NCI-H146 treated with DMSO at 0.1 percent for 48 hours (cell line): ENCODE data around the gene FOLR2.

Experiments used
- DNase-seq: peaks from one replicate; lab custom pipeline; 2025; ENCODE audit not compliant: unreplicated experiment; lab: John Stamatoyannopoulos, UW

FOLR2 gene

DNA sequence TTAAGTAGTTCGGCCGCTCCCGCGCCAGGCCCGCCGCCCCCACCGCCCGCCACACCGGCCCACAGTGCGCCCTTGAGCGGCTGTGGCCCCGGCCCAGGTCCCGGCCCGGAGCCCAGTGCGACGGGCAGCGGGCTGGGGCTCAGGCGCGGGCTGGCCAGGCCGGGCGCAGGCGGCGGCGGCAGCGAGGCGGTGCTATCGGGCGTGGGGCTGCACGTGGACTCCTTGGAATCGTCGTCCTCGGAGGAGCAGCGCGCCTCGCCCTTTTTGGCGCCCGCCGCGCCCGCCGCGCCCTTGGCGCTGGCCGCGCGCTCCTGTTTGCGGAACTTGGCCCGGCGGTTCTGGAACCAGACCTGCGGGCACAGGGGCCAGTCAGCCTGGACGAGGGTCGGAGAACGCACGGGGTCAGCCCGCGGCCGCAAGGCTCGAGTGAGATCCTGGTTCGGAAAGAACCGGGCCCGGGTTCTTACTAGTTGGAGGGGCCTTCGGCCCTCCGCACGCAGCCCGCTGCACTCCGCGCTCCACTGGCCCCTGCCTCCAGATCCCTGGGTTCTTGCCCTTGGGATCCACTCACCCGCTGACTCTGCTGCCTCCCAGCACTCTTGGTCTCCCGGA, 23.4 kb downstream of the FOLR2 start:
- no peak for DNase-seq

DNA sequence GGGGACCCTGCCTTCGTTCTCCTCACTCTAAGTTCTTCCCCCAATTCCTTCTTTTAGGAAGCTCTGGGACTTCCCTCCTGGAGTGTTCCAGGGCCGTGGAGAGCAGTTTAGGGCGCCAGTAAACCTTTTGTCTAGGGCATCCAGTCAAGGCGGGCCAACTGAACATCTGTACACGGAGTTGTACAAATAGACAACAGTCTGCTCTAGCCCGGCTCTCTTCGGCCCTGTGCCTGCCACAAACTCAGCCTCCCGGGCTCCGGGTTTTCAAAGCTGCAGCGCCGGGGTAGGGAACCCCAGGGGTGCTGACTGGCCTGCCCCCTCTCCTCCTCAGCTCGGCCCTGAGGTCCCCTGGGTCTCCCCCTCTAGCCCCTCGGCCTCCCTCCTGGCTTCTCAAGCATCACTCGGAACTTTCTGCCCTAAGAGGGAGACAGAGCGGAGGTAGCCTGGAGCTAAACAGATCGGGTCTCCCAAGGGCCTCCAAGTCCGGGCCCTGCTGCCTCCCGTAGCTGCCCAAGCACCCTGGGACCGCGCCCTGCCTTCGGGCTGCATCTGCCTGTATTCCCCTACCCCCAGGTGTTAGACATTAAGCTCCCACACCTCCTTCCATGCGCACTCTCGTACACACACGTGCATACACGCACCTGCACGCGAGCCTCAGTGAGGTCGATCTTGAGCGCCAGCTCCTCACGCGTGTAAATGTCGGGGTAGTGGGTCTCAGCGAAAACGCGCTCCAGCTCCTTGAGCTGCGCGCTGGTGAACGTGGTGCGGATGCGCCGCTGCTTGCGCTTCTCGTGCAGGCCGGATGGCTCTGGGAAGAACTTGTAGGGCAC, 24.1 kb downstream of the FOLR2 start:
- no peak for DNase-seq

DNA sequence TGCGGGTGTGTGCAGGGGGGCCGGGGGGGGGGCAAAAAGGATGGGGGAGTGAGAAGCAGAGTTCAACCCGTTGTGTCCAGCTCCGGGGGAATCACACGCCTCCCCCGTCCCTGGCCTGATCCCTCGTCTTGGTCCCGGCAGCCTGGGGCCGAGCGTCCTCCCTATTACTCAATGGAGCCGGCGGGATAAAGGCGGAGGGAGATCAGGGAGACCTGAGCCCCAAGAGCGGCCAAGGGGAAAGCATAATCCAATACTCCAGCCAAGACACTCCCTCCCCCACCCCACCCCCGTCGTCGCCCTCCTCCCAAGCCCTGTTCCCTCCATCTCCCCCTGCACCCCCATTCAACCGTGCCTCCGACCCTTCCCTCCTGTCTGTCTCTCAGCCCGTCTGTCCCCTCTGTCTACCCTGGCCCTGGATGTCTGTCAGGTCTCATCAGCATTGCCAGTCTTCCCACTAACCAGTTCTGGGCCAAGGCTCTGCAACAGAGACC, 24.7 kb downstream of the FOLR2 start:
- no peak for DNase-seq

DNA sequence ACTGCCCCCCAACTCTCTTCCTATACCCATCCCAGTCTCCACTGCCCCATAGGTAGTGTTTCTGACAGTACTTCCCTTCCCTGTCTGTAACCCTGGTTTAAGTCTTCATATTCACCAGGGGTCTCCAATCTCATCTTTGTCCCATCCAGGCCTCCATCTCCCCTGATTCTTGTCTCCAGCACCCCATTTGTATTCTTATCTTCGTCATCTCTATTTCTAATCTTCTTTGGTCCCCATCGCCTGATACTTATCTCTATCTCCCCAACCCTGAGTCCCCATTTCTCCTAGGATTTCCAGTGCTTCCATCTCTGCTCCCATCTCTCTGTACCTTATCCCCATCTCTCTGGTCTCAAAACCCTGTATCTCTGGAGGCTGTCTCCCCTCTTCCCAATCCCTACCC, 25.5 kb downstream of the FOLR2 start:
- DNase-seq: no peak

DNA sequence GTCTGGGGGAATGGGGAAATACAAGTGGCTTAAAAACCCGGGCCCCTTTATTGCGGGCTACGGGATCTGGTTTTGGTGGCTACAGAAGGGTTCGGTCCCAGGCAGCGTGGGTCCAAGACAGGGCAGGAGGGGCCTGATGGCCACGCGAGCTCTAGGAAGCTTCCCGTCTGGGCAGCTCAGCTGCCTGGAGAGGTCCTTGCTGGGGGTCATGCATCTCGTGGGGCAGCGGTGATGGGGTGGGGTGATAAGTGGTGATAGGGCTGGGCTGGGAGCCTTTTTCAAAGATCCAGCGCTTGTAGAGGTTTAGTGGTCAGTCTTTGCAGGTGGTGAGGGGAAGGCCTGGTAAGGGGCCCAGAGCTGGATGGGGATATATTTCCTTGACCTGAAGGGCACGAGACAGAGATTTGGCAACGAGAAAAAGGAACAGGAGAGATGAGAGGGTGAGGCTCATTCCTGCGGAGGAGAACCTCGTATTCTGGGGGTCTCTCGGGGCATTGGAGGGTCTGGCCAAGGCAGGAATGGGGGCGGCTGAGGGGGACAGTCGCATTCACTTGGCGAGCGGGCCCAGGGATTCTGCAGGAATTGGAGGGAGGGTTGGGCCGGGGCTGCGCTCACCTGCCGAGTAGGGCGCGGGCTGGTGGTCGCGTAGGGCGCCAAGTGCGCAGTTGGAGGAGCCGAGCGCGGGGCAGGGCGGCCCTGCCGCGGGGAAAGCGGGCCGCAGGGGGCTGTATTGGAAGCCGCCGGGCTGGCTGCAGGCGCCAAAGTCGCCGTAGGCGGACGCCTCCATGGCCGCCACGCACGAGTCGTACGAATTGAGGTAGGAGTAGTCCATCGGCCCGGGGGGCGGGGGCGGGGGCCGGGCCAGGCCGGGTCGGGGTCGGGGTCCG, 26.8 kb downstream of the FOLR2 start:
- no peak for DNase-seq

DNA sequence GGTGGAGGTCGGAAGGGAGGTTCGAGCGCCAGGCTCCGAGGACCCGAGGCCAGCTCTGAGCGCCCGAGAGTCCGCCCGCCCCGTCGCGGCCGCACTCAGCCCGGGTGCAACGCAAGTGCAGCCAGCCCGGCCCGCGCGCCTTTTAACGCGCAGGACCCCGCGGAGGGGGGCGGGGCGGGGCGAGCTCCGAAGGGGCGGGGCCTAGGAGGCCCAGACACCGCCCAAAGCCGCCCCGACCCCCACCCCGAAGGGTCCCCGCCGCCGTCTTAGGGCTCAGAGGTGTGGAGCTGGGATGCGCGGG, 27.4 kb downstream of the FOLR2 start, which contains the start of gene PHOX2A:
TSS of gene PHOX2A (minus strand) at position 117 of the 301 bp plus-strand sequence. CDS start 172 bp downstream, outside the sequence.
- no peak for DNase-seq

DNA sequence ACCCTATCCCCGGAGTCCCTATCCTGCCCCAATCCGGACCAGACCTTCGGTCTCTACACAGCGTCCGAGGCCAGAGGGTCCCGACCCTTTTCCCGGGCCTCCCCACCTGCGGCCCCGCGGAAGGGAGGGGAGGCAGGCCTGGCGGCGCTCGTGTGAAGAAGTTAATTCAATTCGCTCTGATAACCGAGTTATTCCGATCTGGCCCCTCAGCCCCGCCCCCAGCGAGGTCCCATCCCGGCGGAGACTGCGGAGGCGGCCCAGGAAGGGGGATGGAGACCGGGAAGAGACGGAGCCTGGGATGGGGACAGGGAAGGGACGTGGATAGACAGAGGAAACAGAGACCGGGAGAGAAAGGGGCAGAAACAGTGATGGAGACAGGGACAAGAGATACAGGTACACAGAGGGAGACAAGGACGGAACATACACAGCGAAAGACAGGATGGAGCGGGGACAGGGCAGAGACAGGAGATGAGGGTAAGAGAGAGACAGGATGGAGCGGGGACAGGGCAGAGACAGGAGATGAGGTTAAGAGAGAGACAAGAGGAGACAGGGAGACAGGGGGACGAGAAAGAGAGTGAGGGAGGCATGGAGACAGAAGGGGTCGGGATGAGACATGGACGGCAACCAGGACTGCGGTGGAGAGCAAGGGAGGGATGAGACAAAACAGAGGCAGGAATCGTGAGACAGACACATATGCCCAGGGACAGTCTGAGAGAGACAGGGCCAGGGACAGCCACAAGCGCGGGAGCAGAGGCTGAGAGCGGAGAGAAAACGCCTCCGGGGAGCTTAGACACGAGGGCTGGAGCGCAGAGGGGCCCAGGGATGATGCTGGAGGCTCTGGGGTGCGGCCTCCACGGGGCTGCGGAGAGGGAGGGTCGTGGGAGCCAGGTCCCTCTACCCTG, 28.0 kb downstream of the FOLR2 start:
- DNase-seq: no peak

DNA sequence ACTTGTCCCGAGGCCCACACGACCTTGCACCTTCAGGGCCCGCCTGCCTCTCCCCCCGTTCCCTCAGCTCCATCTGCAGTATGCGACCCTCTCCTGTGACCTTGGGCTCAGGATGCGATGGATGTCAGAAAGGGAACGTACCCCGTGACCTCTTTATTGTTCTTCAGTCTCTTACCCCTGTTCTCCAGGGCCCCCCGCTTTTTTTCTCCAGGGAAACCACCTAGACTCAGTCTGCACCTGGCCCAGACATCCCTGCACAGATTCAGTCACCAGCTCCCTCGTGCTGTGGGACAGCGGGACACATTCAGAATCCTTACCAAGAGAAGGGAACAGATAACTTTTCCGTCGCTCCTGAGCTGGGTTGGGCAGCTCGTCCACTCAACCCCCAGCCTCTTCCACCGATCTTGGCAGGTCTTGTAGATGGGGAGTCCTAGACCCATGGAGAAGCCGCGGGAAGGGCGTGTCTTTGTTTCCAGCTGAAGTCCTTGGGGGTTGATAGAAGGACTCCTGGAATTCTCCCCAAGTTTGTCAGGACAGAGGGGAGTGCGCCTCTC, 28.7 kb downstream of the FOLR2 start:
- no peak for DNase-seq

DNA sequence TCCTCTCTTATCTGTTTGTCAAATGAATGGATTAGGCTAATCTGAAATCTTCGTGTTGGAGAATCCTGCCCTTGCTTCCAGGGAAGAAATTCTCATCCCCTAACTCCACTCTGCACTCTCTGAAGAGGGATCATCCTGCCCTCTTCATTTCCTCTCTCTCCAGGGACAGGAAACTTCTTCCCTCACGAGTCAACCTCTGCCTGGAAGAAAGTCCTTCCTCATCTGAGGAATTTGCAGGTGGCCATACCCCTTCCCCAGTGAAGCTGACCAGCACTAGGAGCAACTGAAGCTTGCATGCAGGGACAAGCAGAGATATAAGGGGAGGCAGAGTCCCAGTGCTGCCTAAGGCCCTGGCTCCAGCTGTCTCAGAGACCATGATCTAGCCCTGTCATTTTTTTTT, 31.0 kb downstream of the FOLR2 start:
- DNase-seq: no peak

DNA sequence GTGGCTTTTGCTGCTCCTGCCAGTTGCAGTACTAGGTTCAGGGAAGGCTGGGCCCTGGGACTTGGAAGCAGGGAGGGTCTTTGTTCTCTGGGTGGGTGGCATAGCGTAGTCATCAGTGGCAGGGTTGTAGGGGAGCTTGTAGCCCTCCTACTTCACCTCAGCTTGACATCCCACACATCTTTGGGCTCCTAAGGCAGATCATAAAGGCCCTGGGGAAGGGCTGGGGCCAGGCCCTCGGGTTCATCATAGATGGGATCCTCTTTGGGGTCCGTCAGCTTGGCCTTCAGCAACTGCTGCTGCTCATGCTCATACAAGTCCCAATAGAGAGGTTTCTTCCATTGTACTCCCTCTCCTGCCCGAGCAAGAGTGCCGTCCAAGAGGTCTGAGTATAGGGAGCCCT, 33.4 kb downstream of the FOLR2 start:
- DNase-seq: no peak

DNA sequence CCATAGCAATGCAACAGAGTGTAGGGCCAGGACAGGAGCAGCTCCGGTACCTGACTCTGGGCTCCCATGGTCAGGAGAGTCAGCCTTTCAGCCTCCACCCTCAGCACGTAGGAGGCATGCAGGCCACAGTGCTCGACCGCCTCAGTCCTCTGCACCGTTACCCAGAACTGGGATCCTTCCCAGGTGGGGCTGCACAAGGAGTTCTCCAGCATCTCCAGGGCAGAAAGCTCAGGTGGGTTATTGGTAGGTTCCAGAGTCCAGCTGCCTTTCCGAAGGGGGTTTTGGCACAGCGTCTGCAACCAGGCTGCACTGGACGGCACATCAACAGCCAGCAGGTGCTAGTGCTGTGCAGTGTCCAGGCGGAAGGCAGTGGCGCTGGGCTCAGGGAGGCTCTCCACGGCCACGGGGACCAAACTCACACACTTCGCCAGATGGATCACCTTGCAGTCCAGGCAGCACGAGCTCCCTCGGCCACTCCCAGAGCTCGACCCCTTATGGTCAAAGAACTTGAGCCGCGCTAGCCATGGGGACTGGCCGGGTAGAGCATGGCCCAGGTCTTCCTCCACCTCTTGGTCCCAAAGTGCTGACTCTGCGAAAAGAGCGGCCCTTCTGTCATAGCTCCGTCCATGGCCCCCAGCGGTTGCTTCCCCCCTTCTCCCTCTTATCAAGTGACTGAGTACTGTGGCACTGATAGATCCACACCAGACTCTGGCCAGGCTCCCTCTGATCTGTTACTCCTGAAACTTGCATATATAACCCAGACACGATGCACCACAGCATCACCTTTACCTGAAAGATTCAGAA, 34.3 kb downstream of the FOLR2 start:
- DNase-seq: no peak

DNA sequence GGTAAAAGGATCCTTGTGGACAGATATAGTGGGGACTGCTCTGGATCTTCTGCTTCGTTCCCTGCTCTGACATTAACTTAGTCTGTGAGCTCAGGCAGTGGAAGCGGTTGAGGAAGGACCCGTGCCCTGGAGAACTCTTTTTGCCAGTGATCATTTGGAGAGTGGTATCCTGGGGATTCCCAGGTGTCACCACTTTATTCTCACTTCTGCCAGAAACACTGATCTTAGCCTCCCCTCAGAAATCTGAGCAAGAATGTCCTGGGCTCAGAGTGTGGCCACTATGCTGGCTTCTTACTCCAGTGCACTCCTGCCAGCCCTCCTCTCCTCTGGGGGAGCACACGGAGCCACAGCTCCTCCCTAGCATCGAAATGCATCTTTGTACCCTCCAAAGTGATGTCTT, 35.0 kb downstream of the FOLR2 start:
- DNase-seq: no peak

DNA sequence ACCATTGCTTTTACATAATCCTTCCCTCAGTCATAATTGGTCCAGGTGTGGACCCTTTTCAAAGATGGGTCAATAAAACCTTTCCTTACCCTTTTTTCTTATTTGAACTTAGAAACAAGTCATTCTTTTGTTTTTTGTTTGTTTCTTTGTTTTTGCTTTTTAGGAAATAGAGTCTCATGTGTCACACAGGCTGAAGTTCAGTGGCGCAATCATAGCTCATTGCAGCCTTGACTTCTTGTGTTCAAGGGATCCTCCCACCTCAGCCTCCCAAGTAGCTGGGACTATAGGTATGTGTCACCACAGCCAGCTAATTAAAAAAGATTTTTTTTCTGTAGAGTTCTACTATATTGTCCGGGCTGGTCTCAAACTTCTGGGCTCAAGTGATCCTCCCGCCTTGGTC, 36.8 kb downstream of the FOLR2 start:
- no peak for DNase-seq

DNA sequence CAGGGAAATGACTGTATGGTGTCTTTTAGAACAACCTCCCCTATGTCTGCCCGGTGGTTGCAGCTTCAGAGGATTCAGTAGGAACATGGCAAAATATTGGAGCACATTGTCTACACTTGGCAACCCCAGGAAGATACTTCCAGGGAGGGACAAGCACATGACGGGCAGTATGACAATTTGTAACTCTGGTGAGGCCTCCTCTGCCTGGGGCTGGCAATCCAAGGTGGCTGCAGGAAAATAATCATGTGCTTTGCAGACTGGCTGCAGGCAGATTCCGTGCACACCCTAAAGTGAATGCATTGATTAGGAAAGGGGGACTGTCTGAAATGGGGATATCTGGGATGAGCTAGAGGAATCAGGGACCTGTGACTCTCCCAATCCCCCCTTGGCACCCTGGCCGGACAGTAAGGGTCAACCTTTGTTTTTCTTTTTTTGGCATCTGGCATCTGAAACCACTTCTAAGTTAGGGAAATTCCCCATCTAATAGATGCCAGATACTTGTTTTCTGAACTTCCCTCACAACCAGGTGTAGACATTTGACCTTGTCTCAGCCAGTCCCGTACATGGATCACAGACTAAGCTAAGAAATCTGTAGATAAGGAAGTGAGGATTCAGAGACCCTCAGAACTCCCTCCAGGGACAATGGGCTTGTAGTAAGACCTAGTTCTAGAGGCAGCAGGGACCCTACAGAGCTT, 37.9 kb downstream of the FOLR2 start:
- DNase-seq: no peak

DNA sequence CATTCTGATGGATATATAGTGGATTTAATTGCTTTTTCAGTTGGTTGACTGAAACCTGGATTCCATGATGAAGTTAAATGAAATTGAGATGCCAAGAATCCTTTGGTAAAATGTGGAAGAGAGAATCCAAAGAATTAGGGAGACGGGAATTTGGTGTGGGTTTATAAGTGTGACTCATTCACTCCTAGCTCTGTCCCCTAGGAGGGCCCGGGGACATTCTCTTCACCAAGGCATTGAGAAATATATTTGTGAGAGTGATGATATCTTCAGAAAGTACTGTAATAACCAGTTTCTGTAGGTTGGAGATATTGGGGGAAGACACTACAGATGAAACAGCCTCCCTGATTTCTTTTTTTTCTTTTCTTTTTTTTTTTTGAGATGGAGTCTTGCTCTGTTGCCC, 41.0 kb downstream of the FOLR2 start:
- no peak for DNase-seq

DNA sequence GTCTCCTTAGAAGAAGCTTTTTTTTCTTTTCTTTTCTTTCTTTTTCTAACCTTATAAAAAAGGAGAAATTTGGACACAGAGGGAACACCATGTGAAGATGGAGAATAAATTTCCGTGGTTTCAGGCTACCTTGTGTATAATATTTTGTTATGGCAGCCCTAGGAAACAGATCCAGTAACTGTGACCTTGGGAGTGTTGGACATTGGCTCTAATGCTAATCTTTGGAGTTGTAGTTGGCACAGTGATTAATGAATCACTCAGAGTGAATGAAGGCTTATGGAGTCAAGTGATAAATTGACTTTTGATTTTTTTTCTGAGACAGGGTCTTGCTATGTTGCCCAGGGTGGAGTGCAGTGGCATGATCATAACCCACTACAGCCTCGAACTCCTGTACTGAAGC, 42.9 kb downstream of the FOLR2 start:
- DNase-seq: no peak

DNA sequence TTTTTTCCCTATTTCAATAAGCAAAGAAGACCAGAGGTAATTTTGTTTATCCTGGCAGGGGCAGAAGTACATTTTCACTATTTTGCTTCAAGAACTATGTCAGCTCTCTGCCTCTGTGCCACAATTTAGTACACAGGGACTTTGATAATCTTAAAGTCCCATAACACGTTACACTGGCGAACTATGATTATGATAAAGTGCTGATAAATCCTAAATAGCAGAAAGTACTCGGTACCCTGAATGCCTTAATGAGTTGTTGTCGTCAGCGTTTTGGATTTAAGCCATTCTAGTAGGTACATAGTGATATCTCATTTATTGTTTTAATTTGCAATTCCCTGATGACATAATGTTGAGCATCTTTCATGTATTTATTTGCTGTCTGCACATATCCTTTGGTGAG, 44.0 kb downstream of the FOLR2 start:
- no peak for DNase-seq

DNA sequence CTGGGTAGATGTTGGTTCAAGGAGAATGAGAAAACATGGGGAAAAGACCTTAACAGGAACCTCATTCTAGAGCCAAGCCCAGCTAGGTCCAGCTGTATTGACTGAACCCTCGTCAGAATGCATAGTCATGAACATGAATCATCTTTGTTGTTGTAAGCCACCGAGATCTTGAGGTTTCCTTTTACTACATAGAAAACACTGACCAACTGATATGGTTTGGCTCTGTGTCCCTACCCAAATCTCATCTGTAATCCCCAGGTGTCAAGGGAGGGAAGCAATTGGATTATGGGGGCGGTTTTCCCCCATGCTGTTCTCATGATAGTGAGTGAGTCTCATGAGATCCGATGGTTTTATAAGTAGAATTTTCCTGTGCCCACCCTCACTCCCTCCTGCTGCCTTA, 46.8 kb downstream of the FOLR2 start:
- no peak for DNase-seq

DNA sequence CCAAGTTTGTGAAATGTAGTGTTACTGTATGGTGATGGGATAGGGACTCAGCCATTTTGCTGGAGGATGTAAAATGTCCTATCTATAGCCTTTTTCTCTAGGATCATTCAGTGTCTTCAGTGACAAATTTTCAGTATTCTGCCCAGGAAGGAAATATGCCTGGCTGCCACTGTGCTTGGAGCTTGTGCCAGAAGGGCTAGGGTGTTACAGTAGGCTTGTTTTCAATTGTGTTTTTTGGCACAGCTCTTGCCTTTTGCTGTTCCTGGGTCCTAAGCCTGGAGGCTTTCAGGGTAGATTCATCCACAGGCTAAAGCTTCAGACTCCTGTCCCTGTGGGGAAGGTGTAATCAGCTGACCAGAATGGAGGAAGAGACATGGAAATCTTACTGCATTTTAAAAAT, 49.4 kb downstream of the FOLR2 start:
- no peak for DNase-seq
